ENCODE results near the gene NEO1.

- TF ChIP-seq, protein P1, sequence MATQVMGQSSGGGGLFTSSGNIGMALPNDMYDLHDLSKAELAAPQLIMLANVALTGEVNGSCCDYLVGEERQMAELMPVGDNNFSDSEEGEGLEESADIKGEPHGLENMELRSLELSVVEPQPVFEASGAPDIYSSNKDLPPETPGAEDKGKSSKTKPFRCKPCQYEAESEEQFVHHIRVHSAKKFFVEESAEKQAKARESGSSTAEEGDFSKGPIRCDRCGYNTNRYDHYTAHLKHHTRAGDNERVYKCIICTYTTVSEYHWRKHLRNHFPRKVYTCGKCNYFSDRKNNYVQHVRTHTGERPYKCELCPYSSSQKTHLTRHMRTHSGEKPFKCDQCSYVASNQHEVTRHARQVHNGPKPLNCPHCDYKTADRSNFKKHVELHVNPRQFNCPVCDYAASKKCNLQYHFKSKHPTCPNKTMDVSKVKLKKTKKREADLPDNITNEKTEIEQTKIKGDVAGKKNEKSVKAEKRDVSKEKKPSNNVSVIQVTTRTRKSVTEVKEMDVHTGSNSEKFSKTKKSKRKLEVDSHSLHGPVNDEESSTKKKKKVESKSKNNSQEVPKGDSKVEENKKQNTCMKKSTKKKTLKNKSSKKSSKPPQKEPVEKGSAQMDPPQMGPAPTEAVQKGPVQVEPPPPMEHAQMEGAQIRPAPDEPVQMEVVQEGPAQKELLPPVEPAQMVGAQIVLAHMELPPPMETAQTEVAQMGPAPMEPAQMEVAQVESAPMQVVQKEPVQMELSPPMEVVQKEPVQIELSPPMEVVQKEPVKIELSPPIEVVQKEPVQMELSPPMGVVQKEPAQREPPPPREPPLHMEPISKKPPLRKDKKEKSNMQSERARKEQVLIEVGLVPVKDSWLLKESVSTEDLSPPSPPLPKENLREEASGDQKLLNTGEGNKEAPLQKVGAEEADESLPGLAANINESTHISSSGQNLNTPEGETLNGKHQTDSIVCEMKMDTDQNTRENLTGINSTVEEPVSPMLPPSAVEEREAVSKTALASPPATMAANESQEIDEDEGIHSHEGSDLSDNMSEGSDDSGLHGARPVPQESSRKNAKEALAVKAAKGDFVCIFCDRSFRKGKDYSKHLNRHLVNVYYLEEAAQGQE (IDR thresholded peaks at IDR 0.05; ENCODE audit: insufficient read depth in 1 of 2, low read depth in 2 of 2, low read length in 2 of 2): no peak
- TF ChIP-seq TAF1 (IDR thresholded peaks at IDR 0.05; ENCODE audit: borderline replicate concordance, insufficient read depth, low read length) (no peak), FOXP2 (optimal IDR thresholded peaks at IDR 0.05; ENCODE audit: borderline replicate concordance, extremely low read depth, extremely low read length, insufficient read depth) (no peak)
Observed at GRCh38 chr15:73168487-73168886, 116.2 kb downstream of the NEO1 start.

Measured in PFSK-1 (cell line).